HTR-8/SVneo (cell line): ENCODE results near the gene KATNBL1.

Source experiments
- DNase-seq: peaks from one replicate; pipeline ENCODE4 v3.0.0; 2011; ENCODE audit warnings: low spot score, mixed read lengths; ENCODE audit not compliant: insufficient read length
- FAIRE-seq: peaks from 2 replicates; lab custom pipeline; 2011; peaks lifted over from hg19 to GRCh38; lab: Jason Lieb, UNC

The KATNBL1 gene, protein sequence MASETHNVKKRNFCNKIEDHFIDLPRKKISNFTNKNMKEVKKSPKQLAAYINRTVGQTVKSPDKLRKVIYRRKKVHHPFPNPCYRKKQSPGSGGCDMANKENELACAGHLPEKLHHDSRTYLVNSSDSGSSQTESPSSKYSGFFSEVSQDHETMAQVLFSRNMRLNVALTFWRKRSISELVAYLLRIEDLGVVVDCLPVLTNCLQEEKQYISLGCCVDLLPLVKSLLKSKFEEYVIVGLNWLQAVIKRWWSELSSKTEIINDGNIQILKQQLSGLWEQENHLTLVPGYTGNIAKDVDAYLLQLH

DNA sequence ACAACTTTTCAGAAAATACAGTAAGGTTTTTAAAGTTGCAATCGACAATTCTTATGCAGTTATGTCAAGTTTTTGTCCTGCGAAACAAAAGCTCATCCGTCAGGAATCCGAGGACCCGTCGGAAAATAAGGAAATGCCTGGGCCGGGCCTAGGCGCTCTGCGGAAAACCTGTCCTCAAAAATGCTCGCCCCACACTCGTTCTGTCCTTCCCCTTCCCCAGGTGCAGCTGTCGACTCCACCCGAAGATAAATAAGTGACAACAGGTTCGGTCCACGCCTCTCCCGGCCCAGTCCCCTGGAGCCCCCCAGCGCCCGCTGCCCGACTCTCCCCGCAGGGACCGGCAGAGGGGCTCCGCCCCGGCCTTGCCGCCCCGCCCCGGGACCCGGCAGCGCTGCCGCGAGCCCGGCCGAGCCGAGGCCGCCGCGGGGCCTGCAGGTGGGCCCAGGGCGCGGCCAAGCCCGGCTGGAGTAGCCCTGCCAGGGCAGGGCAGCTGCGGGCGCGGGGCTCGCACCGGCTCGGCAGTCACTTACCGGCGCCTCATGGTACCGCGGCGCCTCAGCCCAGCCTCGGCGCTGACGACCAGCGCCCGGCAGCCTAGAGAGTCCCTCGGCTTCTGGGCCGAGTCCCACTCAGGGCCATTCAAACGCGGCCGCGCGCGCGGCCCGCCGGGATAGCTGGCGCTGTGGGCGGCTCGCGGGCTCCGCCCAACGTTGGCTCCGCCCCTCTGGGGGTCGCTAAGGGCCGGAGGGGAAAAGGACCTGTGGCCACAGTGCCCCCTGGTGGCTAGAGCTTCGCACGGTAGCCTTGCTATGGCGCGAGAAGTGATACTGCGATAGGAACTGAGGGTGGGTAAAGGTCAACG lies at the start of gene KATNBL1:
Gene KATNBL1, minus strand, starts transcription at position 676 of the 862 bp plus-strand sequence. CDS start 46,420 bp downstream, outside the sequence.
- DNase-seq (peak; percentile 85), FAIRE-seq (no peak)

DNA sequence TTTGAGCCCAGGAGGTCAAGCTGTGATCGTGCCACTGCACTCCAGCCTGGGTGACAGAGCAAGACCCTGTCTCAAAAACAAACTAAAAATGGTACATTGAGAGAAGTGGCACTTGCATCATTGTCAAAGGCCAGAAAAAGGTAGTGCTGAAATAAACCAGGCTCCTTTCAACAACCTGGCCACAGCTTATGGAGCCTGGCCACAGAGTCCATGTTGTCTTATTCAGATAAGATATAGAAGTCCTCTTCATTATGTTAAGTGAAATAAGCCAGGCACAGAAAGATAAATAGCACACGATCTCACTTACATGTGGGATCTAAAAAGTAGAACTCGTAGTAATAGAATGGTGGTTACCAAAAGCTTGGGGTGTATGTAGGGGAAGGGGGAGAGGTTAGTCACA lies 49.7 kb upstream of the KATNBL1 start:
- no peak for FAIRE-seq
- DNase-seq: no peak

DNA sequence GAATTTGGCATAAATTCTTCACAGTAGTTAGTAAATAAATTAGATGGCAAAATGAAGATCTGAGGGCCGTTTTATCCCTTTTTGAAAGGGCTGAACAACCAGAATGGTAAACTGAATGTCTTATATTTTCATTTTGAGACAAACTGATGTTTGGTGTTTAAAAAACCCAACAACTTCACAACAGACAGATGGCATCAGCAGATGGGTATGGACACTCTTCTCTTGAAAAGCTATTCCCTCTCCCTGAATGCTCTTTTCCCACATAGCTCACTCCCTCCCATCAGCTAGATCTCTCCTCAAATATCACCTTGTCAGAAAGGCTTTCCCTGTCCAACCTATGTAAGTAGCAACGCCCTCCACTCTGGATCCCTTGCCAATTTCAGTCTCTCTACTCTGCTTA lies 48.3 kb upstream of the KATNBL1 start:
- no peak for FAIRE-seq
- no peak for DNase-seq

DNA sequence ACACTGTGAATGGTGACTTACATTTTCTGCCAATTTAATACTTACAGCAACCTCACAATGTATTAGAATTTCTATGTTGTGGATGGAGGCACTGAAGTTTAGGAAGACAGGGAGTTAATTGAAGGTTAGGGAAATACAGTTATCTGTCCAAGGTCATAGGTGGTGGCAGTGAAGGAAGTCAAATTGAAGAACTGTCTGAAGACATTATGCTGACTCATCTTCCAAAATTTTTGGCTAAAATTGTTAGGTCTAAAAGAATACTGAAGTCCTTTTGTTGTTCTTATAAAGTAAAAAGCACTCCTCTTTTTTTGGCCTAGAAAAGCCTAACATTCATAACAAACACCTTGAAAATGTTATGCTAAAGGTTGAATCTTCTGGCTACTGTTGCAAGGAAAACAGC lies 42.6 kb upstream of the KATNBL1 start:
- FAIRE-seq (no peak), DNase-seq (no peak)

DNA sequence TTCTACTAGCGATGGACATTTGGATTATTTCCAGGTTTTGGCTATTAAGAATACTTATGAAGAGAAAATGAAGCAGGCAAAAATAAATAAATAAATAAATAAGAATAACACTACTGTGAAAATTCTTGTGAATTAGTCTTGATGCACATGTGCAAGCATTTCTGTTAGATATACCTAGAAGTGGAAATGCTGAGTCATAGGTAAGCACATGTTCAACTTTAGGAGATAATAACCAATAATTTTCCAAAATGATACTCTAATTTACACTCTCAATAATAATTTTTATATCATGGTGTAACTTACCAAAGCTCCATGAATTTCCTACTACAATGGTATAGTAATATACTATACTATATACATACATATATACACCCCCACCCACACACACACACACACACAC lies 38.3 kb upstream of the KATNBL1 start:
- FAIRE-seq: no peak
- DNase-seq: no peak

DNA sequence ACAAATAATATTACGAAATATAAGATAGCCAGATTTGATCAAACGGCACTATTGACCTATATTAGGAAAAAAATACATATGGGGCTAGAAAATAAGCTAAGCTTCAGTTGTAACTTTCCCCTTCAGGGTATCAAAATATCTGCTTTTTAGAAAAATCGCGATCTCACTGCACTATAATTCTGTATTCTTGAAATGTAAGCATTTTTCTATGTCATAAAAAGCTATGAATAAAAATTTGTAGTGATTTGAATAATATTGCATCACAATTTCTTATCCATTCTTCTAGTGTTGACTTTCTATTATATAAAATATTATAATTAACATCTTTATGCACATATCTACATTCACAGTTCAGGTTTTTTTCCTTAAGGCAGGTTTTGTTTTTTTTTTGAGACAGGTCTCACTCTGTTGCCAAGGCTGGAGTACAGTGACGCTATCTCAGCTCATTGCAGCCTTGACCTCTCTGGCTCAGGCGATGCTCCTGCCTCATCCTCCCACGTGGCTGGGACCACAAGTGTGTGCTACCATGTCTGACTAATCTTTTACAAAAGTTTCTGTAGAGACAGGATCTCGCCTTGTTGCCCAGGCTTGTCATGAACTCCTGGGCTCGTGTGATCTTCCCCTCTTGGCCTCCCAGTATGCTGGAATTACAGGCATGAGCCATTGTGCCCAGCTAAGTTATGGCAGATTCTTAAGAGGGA lies 36.5 kb upstream of the KATNBL1 start:
- no peak for DNase-seq
- no peak for FAIRE-seq

DNA sequence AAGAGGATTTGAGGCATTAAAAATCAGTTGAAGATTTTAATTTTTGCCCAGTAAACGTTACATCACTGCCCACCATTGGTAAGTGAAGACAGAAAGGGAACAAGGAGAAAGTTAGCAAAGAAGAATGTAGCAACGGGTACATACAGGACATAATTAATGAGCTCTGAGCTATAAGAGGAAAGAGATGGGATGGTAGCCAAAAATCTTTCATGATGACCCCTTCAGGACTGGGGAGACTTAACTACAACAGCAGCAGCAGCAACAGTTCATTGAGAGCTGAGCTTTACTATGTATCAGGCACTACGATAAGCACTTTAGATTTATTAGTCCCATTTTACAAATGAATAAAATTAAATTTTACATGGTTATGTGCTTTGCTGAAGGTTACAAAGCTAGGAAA lies 33.3 kb upstream of the KATNBL1 start:
- no peak for DNase-seq
- no peak for FAIRE-seq

DNA sequence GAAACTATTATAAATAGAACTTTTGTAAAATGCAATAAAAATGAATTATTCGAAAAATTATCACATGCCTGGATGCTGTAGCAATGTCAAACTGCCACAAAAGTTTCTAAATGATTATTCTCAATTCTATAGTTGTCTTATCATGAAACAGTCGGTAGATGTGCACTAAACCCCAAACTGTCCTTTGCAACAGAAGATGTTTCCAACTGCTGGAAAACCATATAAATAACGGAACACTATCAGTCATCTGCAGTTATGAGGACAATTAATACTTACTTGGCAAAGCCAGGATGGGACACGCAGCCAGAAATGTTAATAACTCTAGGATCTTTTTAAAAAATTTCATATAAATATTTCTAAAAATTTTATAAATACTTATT lies 32.4 kb upstream of the KATNBL1 start:
- DNase-seq: no peak
- FAIRE-seq: no peak

DNA sequence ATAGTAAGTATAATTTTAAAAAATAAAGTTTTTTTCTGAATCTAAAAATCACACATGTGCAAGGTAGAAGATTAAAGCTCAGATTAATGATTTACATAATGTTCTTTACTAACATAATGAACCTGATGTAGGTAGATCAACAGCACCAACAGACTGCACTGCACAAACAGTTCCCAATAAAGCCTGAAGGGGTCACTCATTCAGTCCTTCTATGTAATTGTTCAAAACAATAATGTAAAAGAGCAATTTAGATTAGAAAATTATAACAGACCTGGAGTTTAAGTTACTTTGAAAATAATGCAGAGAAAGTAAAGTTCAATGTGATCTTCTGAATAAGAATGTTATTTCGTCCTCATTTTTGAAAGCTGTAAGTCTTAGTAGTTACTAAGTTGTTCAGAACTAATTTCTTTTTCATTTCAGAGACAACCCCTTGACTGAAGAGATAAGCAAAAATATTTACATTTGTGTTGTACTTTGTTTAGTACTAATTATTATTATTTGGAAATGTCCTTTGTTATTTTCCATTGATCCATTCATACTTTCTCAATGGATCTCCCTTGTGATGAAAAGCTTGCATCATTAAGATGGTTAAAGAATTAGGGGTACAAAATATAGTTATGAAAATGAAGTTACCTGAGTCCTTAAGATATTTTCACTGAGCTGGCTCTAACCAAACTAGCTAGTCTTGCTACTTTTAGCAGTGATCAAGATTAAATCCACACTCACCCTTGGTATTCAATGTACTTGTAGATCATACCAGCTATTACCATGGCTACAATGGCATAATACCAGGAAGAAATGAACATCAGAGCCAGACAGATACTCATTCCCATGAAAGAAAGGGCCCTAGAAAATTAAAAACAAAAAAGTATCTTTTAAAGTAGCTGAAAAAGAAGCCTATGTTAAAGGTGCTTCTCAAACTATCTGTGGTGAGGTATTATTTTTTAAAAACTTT lies 31.8 kb upstream of the KATNBL1 start:
- no peak for FAIRE-seq
- peak; percentile 23 for DNase-seq

DNA sequence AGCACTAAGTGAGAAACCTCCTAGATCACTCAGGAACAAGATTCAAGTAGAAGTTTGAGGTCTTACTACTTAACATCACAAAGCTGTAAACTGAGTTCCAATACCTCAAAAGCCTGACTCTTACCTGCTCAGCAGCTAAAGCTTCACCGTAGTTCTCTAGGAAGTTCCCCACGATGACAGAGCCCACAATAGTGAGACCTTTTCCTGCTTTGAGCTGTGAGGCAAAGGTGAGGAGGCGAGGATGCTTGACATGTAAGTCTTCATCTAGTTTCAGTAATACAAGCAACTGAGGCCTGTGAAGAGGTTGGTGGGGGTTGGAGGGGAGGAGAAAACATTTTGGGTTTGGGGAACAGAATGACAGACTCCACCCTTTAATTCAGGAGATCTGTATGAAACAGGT lies 30.6 kb upstream of the KATNBL1 start:
- no peak for DNase-seq

DNA sequence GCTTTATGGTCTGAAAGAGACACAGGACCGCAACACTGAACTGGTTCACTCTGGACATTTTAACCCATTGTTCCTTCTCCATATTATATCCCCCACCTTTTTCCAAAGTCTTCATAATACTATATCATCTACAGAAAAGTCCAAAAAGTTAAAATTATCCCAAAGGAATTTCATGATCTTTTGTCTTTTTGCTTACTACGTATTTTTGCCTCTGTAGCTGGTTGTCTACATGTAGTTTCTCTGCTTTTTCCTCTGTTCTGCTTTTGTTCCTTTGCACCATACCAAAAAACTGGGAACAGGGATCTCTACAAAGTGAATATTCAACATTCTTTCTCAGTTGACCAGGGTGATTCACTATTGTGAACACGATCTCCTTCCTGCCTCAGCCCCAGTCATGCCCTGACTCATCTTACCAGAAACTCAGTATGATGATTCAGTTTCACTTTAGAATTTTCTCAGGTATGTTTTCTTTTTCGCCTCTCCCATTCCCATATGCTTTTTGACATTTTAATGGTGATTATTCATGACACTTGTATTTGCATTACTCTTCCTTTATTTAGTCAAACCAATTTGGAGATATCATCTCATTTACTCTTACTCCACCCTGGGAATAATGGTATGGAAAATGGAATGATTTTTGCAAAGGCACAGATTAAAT lies 29.4 kb upstream of the KATNBL1 start:
- no peak for FAIRE-seq

More for the DNA sequence above, 30.6 kb upstream of the KATNBL1 start:
- FAIRE-seq: no peak

DNA sequence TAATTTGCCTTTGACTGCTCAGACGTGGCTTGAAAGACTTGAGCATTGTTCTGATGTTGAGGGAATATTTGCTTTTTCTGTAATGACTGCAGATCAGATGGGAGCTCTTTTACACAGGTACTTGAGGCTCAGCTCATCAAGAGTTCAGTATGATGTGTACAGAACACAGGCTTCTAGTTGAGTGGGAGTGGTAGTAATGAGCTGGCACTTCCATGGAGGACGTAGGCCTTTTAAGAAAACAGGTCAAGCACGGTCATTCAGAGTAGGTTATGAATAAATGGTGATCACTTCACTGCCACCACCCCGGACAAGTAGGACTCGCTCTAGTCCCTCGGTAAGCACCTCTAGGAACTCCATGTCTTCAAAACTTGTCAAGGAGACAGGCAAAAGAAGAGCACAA lies 23.7 kb upstream of the KATNBL1 start:
- FAIRE-seq (no peak), DNase-seq (no peak)

More for the DNA sequence above, 29.4 kb upstream of the KATNBL1 start:
- peak; percentile 68 for DNase-seq

DNA sequence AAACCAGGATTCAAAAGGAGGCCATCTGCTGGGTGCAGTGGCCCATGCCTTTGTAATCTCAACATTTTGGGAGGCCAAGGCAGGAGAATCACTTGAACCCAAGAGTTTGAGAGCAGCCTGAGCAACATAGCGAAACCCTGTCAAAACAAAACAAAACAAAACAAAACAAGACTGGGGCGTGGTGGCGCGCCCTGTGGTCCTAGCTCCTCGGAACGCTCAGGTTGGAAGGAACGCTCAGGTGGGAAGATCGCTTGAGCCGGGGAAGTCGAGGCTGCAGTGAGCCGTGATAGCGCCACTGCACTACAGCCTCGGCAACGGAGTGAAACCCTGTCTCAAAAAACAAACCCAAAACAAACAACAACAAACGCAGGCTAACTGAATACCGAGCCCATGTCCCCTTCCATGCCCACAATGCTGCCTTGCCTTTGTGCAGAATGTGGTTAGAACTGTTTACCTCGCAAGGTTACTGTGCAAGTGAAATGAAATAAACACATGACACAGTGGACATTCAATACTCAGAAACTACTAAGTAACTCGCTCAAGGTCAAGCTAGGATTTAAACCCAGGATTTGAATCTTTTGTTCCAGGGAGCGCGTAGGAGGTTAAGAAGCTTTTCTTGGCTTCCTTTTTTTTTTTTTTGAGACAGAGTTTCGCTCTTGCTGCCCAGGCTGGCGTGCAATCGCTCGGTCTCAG lies 14.2 kb upstream of the KATNBL1 start:
- no peak for DNase-seq

DNA sequence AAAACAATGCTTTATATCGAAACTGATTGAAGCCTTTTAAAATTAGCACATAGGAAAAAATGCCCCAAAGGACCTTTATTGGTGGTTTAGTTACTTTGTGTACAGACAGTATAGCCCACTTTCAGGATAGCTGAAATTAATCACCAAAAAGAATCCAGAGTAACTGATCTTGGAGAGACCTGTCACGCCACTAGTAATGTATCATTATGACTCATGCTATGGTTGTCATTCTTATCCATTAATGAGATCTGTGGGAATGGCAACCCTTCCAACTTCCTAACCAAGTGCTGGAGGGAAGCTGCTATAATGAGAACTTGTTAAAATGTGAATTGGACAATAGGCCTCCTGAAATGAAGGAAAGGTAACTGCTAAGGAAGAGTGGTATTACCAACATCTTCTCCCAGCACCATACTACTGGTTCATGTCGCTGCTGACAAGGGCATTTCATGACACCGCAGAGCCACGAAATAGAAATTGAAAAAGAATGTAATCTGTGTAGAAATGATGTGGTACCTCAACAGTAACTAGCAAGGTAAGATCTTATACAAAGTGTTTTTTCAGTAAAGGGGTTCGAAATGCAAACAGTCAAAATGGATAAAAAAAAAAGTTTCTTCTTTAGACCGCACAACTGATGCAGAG lies 7.8 kb upstream of the KATNBL1 start:
- DNase-seq (peak; percentile 40), FAIRE-seq (peak; percentile 36)

More for the DNA sequence above, 14.2 kb upstream of the KATNBL1 start:
- no peak for FAIRE-seq

DNA sequence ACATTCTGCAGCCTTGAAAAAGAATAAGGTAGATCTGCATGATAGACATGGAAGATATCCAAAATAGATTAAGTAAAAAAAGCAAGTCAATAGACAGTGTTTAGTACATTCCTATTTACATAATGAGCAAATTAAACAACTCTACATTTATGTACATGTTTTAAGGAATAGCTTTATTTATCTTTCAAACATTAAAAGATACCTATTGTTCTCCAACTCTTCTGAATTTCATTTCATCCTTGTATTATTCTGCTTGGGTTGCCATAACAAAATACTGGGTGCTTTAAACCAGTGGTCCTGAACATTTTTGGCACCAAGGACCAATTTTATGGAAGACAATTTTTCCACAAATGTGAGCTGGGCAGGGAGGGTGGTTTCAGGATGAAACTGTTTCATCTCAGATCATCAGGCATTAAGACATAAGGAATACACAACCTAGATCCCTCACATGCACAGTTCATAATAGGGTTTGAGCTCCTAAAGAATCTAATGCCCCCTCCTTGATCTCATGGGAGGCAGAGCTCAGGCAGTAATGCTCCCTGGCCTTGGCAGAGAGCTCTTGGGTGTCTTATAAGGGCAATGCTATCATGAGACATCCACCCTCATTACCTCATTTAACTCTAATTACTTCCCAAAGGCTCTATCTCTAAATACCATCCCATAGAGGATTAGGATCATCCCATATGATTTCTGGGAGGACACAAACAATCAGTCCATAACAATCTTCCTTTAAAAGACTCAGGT lies 6.8 kb upstream of the KATNBL1 start:
- no peak for DNase-seq
- FAIRE-seq: no peak

DNA sequence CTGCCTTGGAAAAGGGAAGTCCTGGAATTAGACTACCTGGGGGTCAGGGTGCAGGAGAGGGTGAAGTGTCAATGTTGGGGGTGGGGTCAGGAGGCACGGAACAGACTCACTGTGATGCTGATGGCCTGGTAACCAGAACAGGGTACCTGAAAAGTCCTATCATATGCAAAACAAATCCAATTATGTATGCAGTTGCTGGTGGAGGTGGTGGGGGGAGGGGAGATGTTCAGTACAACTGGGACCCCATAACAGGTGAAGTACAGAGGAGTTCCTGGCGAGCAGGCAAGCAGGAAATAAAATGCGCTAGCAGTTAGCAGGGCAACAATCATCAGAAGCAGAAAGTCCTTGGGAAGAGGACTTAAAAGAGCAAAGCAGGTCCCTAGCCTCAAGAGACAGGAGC lies 4.2 kb upstream of the KATNBL1 start:
- FAIRE-seq: no peak
- no peak for DNase-seq

DNA sequence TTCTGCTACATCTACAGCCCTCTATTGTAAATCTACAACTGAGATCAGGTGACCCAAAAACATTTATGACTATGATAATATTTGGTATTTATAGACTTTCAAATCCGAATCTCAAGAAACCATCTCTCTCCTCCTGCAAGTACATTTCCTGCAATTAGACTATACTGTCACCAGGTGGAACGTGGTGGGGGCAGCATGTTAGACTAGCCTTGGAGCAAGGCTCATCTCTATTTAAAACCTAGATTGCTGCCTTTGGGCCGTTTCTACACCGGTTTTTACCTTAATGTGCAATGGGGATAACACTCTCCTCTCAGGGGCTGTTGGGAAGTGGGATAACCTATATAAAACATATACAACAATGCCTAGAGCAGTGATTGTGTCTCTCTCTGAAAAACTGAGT lies 3.8 kb upstream of the KATNBL1 start:
- FAIRE-seq: no peak
- DNase-seq: no peak

DNA sequence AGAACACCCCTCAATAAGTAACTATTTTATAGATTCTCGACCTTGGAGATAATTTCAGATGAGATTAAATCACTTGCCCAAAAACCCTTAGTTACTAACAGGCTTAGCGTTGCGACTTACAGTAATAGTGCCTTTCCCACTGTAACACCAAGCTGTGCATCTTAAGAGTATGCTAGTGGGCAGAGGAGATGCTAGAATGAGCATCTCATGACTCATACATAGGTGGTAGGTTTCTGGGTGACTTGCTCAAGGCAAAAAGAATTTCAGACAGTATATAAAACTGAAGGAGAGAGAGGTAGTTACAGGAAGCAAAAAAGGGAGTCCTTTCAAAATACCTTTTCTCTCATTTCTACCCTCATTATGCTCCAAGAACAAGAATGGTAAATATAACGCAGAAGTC lies 3.9 kb downstream of the KATNBL1 start:
- DNase-seq: peak; percentile 17
- no peak for FAIRE-seq
